Measurements from ENCODE around the gene ZNF280A.

The ZNF280A gene

GRCh38 chr22:22520020-22520656 lies at the start of gene ZNF280A:
Gene ZNF280A, minus strand, starts transcription at chr22:22520270. Its CDS starts 4,640 bp downstream, at chr22:22515630.
- DNase-seq: no peak

GRCh38 chr22:22569218-22569617 lies 49.1 kb upstream of the ZNF280A start:
- no peak for DNase-seq

GRCh38 chr22:22565981-22566380 lies 45.9 kb upstream of the ZNF280A start:
- DNase-seq: no peak

- peak; percentile 96 for DNase-seq
These were observed 39.0 kb upstream of the ZNF280A start, which contains the start of gene PRAME for GRCh38 chr22:22558972-22559603. Gene PRAME, minus strand, starts transcription at chr22:22559265. Its CDS starts 2,433 bp downstream, at chr22:22556832.

GRCh38 chr22:22558071-22558971 lies 38.3 kb upstream of the ZNF280A start:
- DNase-seq: no peak

- no peak for DNase-seq
These were observed 37.2 kb upstream of the ZNF280A start for GRCh38 chr22:22556995-22557925.

GRCh38 chr22:22556578-22556977 lies 36.5 kb upstream of the ZNF280A start:
- DNase-seq: no peak

- DNase-seq: no peak
These were observed 35.5 kb upstream of the ZNF280A start for GRCh38 chr22:22555596-22555995.

GRCh38 chr22:22554587-22555284 lies 34.7 kb upstream of the ZNF280A start:
- DNase-seq: no peak

- no peak for DNase-seq
These were observed 33.9 kb upstream of the ZNF280A start for GRCh38 chr22:22553735-22554586.

GRCh38 chr22:22553141-22553540 lies 33.1 kb upstream of the ZNF280A start:
- DNase-seq: no peak

- no peak for DNase-seq
These were observed 32.6 kb upstream of the ZNF280A start for GRCh38 chr22:22552630-22553029.

- DNase-seq: no peak
These were observed 30.8 kb upstream of the ZNF280A start for GRCh38 chr22:22550789-22551434.

GRCh38 chr22:22548910-22549309 lies 28.8 kb upstream of the ZNF280A start:
- no peak for DNase-seq

- no peak for DNase-seq
These were observed 28.2 kb upstream of the ZNF280A start for GRCh38 chr22:22548317-22548716.

GRCh38 chr22:22547692-22548300 lies 27.7 kb upstream of the ZNF280A start:
- no peak for DNase-seq

- no peak for DNase-seq
These were observed 27.2 kb upstream of the ZNF280A start for GRCh38 chr22:22547226-22547625.

- no peak for DNase-seq
These were observed 26.4 kb upstream of the ZNF280A start for GRCh38 chr22:22546490-22546889.

GRCh38 chr22:22545084-22545483 lies 25.0 kb upstream of the ZNF280A start:
- DNase-seq: no peak

Data from activated CD4-positive, alpha-beta T cell treated with anti-CD3 and anti-CD28 coated beads for 48 hours (primary cell).